Activated T-cell treated with anti-CD3 and anti-CD28 coated beads for 4 hours (primary cell): ENCODE data around the gene TXNRD2.

Experiments used
- DNase-seq: peaks from one replicate; pipeline ENCODE4 v3.0.0-alpha.2; 2020

TXNRD2 gene

GRCh38 chr22:19979712-19980493 is 38.3 kb upstream of the TXNRD2 start:
- no peak for DNase-seq

DNA sequence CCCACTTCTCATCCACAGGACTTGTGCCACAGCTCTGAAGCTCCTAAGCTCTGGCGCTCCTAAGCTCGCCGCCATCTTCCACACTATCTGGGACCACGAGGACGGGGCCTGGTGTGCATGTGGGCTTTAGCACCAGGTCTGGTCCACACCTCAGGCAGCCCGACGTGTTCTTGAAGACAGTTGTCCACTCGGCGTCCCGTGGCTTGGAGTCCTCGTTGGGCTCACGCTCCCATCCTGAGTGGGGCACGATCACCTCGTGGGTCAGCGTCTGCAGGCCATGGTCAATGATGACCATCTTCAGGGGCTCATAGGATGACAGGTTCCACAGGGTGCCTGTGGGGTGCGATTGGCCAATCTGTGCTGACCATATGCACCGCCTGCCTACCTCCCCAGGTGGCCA is 37.1 kb upstream of the TXNRD2 start:
- DNase-seq: no peak

DNA sequence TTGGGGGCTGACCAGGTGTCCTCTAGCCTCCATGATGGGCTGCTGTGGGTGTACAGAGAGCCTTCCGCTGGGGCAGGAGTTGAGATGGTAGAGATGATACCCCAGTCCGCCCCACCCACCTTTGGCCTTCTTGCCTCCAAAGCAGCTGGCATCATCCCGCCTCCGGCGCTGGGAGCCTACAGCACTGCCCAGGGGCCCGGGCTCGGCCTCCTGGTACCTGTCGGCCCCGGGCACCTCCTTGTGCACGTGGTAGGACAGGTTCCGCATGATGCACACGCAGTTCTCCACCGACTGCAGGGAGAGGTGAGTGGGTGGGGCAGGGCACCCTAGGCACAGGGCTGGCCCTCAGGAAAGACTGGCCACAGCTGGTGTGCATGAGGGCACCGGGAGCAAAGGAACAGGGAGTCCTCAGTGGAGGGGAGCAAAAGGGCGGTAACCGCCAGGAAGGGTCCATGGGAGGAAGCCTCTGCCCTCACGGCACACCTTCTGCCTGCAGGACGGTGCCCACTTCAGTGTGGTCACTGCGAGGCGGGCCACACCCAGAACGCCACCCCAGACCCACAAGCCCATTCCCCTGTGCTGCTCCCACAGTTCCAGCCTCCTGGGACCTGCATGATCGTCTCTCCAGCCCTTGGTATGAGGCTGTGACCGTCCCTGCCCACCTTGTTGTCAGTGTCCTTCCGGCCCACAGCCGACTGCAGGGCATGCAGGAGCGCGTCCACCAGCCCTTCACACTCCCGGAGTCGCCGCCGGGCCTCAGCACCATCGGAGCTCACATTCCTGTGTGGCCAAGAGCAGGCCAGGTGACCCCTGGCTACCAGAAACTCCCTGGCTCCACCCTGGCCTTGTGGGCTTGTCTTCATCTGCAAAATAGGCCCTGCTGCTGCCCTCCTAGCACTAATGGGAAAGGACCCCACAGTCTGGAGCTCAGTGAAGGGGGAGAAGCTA is 36.0 kb upstream of the TXNRD2 start:
- DNase-seq: no peak

DNA sequence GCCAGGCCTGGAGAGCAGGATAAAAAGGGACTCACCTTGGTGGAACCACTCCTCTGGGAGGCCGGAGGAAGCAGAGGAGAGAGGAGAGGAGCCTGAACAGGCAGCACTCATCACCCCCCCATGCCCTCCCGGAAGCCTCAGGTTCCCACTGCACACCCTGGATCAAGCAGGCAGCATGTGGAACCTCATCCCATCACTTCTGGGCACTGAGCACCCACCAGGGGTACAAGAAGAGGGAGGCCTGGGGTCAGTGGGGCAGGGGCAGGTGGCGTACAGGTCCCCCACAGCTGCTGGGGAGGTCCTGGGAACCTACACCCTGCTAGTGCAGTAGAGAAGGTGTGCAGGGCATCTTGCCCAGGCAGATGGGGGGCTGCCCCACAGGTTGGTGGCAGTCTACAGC is 35.1 kb upstream of the TXNRD2 start:
- DNase-seq: no peak

GRCh38 chr22:19975707-19976035 is 34.1 kb upstream of the TXNRD2 start:
- DNase-seq: no peak

DNA sequence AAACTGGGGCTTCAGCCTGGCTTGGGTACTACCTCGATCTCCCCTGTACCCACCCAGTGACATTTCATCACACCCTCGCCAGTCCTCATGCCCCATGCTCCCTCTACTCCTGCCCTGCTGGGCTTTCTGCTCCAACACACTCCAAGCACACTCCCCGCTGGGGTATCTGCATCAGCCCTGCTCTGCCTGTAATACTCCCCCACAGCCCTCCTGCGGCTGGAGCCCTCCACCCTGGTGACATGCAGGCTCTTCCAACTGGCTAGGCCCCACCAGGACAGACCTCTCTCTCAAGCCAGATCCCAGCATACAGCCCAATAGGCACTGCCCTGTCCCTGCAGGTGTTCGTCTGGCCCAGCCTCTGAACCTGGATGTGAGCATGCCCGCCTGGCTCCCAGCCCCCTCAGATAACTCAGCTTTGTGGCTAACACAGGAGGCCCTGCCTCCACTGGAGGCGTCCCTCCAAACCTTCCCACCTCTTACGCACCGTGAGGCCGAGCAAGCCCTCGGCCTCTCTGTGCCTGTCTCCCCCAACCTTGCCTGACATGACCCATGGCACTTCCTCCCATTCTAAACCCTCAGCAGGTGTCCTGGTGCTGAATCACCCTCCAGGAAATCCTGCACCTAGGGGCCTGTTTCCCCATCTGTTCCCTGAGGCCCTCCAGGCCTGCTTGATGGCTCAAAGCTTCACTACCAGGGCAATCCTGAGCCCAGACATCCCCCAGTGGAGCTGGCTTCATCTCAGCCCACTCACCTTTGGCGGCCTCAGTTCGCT is 33.5 kb upstream of the TXNRD2 start:
- no peak for DNase-seq

GRCh38 chr22:19974268-19974861 is 32.7 kb upstream of the TXNRD2 start:
- no peak for DNase-seq

- DNase-seq: no peak
These were observed 32.1 kb upstream of the TXNRD2 start for GRCh38 chr22:19973551-19974267.

- DNase-seq: no peak
These were observed 31.3 kb upstream of the TXNRD2 start for GRCh38 chr22:19972652-19973550.

DNA sequence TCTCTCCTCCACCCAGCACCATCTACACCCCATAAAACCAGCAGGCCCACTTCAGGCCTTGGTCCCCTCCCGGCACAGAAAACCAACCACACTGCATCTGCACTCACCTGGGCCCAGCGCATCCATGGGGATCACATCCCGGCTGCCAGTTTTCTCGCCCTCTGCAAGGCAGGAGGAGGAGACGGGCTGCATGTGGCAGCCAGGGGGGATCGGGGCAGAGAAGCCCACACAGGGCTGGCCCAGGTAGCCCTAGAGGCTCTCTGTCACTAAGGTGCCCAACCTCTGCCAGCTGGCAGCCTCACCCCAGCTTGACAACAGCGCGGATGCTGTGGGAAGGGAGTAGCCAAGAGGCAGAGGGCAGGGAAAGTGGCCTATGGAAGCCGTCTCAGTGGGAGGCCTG is 30.6 kb upstream of the TXNRD2 start:
- DNase-seq: no peak

GRCh38 chr22:19971276-19972124 is 29.9 kb upstream of the TXNRD2 start:
- no peak for DNase-seq

DNA sequence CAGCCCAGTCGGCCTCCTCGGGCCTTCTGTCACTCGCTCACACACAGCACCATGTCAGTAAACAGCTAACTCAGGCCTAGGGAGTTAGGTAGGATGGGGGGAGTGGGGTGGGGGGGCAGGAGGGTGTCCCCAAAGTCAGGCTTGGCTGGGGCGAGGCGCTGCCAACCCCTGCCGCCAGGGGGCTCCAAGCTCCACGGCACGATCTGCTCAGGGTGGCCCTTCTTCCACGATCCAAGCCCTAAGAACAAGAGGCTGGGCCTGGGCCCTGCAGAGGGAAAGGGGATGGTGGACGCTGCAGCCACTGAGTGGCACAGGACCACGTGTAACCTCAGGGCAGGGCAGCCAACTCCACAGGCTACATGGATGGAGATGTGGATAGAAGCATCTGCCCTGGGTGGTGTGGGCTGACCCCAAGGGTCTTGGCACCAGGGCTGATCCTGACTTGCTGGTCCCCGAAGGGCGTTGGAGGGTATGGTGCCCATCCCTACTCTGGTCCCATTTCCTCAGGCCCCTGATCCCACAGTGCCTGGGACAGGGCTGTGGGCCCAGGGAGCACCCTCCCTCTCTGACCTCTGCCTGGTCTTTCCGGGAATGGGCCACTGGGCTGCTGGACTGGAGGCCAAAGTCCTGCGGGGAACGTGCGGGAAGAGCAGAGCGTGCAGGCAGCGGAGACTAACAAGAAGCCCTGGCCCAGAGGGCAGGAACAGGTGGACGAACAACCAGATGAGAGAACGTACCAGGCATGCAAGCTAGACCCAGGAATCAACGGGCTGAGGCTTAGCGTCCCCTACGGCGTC is 29.1 kb upstream of the TXNRD2 start:
- DNase-seq: peak; percentile 81

GRCh38 chr22:19970031-19970478 is 28.4 kb upstream of the TXNRD2 start:
- DNase-seq: no peak

GRCh38 chr22:19969141-19969928 is 27.7 kb upstream of the TXNRD2 start:
- no peak for DNase-seq

DNA sequence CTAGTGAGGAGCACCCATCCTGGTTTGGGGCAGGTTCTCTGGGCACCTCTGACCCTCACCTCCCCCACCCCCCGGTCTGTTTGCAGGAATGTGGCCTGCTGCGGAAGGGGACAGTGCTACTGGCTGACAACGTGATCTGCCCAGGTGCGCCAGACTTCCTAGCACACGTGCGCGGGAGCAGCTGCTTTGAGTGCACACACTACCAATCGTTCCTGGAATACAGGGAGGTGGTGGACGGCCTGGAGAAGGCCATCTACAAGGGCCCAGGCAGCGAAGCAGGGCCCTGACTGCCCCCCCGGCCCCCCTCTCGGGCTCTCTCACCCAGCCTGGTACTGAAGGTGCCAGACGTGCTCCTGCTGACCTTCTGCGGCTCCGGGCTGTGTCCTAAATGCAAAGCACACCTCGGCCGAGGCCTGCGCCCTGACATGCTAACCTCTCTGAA is 26.9 kb upstream of the TXNRD2 start:
- DNase-seq: no peak

DNA sequence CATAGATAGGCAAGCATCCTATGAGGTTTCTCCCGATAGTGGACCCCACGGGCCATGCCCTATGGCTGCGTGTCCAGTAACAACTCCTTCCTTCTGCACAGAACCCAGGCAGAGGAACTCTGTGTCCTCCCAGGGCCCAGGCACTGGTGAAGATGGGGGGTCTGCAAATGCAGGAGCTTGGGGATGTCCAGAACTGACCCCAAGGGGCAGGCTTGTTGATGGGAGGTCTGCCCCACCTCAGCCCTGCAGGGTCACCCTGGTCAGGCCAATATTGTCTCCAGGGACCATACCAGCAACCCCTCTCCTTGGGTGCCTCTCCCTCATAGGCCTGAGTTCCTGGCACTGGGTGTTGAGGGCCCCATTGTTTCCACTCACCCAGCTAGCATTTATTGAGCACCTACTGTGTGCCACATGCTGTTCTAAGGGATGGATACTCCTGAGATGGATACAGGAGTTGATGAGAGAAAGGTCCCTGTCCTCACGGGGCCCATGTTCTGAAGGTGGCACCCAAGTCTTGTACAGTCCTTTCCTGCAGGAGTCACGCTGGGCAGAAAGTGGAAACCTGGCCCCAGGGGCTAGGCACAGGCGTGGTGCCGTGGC is 26.3 kb upstream of the TXNRD2 start:
- no peak for DNase-seq

DNA sequence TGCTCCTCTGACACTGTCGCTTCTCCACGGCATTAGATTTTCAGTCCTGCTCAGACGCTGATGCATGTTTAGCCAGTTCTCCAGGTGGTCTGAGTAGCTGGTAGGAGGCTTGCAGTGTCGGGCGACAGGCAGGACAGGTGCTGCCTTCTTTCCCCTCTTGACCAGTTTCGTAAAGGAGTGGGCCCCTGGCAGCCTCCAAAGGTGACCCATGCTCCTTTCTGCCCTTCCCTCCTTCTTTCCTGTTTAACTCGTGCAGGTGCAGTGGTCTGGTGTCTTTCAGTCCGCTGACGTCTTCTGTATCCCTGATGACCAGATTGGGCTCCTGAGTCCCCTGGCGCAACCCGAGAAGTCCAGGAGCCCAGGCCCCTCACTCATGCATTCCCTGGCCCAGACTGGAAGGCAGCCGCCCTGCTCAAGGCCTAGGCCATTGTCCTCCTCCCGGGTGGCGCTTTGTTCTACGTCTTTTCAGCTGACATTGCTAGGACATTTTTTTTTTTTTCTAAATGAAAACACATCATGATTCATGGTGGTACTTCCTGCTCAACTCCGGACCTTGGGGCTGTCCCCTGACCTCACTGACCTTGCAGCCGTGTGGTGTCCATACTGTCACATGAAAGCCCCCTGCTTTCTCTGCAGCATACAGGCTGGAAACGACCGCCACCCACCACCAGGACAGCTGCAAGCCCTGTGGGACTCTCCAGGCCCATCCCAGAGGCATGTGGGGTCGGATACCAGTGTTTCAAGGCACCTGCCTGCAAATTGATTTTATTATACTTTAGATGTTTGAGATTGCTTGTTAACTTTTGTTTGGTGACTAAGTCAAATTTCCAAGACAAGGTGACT is 25.5 kb upstream of the TXNRD2 start:
- DNase-seq: no peak
